K562 (cell line): ENCODE results near the gene NPM3. TPM values are rescaled to one million over a fixed set of nuclear protein-coding genes. Genes with fewer than 3 reads are reported as not detected.
A peak's percentile ranks its signal among the peaks of the same experiment; 100 is the strongest.

Experiments
- ATAC-seq: fragments of 200-7000 bp; cut with Tn5 transposase; 3 replicates; pipeline ENCODE4 v1.9.1; 2020; ENCODE audit warnings: moderate library complexity
- BruUV-seq: library from RNA; stranded (reverse); fragments of 400-500 nt; replicated peaks from 2 replicates; lab custom pipeline; 2021; lab: Mats Ljungman, UMichigan
- CTCF ChIA-PET: fragments of 300-600 bp; formaldehyde crosslinking; extraction: SDS; loops from one replicate; lab custom pipeline; 2021; ENCODE audit warnings: low intra/inter-chr PET ratio; lab: Yijun Ruan, JAX
- POLR2A ChIA-PET: fragments of 300-600, 350-650 bp; sonication (Branson Sonifier 250); formaldehyde crosslinking; extraction: SDS; loops from one replicate; lab custom pipeline; 2021; ENCODE audit warnings: antibody characterized with exemption, inconsistent platforms; lab: Yijun Ruan, JAX
- DNase-seq, 4 experiments: peaks; one replicate each; pipeline versions ENCODE4 v3.0.0 to v3.0.0-alpha.2; 2011 to 2018; ENCODE audit warnings: low spot score in 3 of 4, mixed read lengths in 3 of 4; ENCODE audit errors: extremely low read depth in 1 of 4
- FAIRE-seq: peaks from 2 replicates; lab custom pipeline; 2011; peaks lifted over from hg19 to GRCh38; lab: Jason Lieb, UNC
- H2AFZ ChIP-seq: 2 replicates; pipeline ENCODE4 v1.6.0; 2011; ENCODE audit warnings: low read depth, low read length, control low read depth, inconsistent platforms
- H3K27ac ChIP-seq: fragments of 200-600 bp; 3 replicates; pipeline ENCODE4 v1.8.0; 2011; ENCODE audit warnings: low read depth, mild to moderate bottlenecking, control low read depth, inconsistent platforms, low read length, moderate library complexity, mixed read lengths; ENCODE audit errors: extremely low read depth
- H3K27me3 ChIP-seq, 2 experiments: fragments of 300-600 bp in 1 of 2; 2 replicates in 1 of 2; 3 replicates in 1 of 2; pipeline versions ENCODE4 v1.6.0 to v1.8.0; 2011; ENCODE audit warnings: inconsistent platforms in 2 of 2, low read length in 2 of 2, mild to moderate bottlenecking in 1 of 2, mixed read lengths in 1 of 2, moderate library complexity in 1 of 2; ENCODE audit not compliant: control insufficient read depth in 2 of 2, insufficient read depth in 2 of 2
- H3K36me3 ChIP-seq: fragments of 300-600 bp; 3 replicates; pipeline ENCODE4 v1.8.0; 2011; ENCODE audit warnings: mild to moderate bottlenecking, low read length, inconsistent platforms; ENCODE audit not compliant: control insufficient read depth, insufficient read depth
- H3K4me1 ChIP-seq, 2 experiments: fragments of 200-600 bp in 1 of 2; replicated peaks in 1 of 2; 2 replicates in 1 of 2; 3 replicates in 1 of 2; pipeline versions ENCODE4 v1.5.1 to v1.8.0; 2011; ENCODE audit warnings: inconsistent platforms in 2 of 2, low read length in 2 of 2, mild to moderate bottlenecking in 1 of 2, mixed read lengths in 1 of 2, moderate library complexity in 1 of 2; ENCODE audit not compliant: control insufficient read depth in 2 of 2, insufficient read depth in 2 of 2
- H3K4me2 ChIP-seq: 2 replicates; pipeline ENCODE4 v1.6.1; 2011; ENCODE audit warnings: low read length, control low read depth, inconsistent platforms, mixed read lengths; ENCODE audit not compliant: insufficient read depth
- H3K4me3 ChIP-seq: fragments of 200-600 bp; sonication (generic), shearing (Covaris generic); 2 replicates; pipeline ENCODE4 v1.5.1; 2016; ENCODE audit warnings: control low read depth, inconsistent platforms
- H3K79me2 ChIP-seq: fragments of 200-600 bp; 3 replicates; pipeline ENCODE4 v1.8.0; 2011; ENCODE audit warnings: low read length, inconsistent platforms; ENCODE audit not compliant: control insufficient read depth, insufficient read depth
- H3K9ac ChIP-seq, 2 experiments: 2 replicates each; pipeline versions ENCODE4 v1.6.0 to v1.6.1; 2011; ENCODE audit warnings: low read depth in 2 of 2, low read length in 2 of 2, control low read depth in 1 of 2, inconsistent platforms in 1 of 2, mild to moderate bottlenecking in 1 of 2, mixed read lengths in 1 of 2; ENCODE audit not compliant: insufficient read depth in 1 of 2
- H3K9me1 ChIP-seq: one replicate; pipeline ENCODE4 v1.6.0; 2011; ENCODE audit warnings: inconsistent platforms, mild to moderate bottlenecking, low read length, moderate library complexity; ENCODE audit not compliant: control insufficient read depth, insufficient read depth
- H3K9me3 ChIP-seq: replicated peaks from 2 replicates; pipeline ENCODE4 v1.5.1; 2011; ENCODE audit warnings: low read depth, low read length, inconsistent platforms; ENCODE audit not compliant: control insufficient read depth, insufficient read depth
- H4K20me1 ChIP-seq: replicated peaks from 2 replicates; pipeline ENCODE4 v1.6.1; 2011; ENCODE audit warnings: low read length, inconsistent platforms, mixed read lengths; ENCODE audit not compliant: control insufficient read depth, insufficient read depth
- CBFA2T3 ChIP-seq: fragments of 450-650 bp; IDR thresholded peaks from 2 replicates; pipeline ENCODE4 v1.6.1; 2017
- CEBPG ChIP-seq, 3 experiments: fragments of 200-800 bp in 1 of 3; sonication (Bioruptor generic) in 1 of 3; sonication (generic) in 1 of 3; formaldehyde crosslinking in 1 of 3; IDR thresholded peaks in 2 of 3; conservative IDR thresholded peaks in 1 of 3; 2 replicates each; pipeline versions ENCODE4 v1.6.1 to v1.8.0; 2016 to 2022; ENCODE audit warnings: missing compliant biosample characterization in 2 of 3, missing genetic modification characterization in 2 of 3, mild to moderate bottlenecking in 1 of 3, missing genetic modification reagents in 1 of 3
- HDAC2 ChIP-seq: fragments of 450-650 bp; IDR thresholded peaks from 2 replicates; pipeline ENCODE4 v1.6.1; 2016; ENCODE audit warnings: mild to moderate bottlenecking
- HDAC3 ChIP-seq: fragments of 450-650 bp; IDR thresholded peaks from 2 replicates; pipeline ENCODE4 v1.6.1; 2018; ENCODE audit warnings: borderline replicate concordance, mild to moderate bottlenecking, moderate library complexity; ENCODE audit not compliant: partially characterized antibody
- HDAC8 ChIP-seq: fragments of 450-650 bp; IDR thresholded peaks from 2 replicates; pipeline ENCODE4 v1.6.1; 2016; ENCODE audit warnings: mild to moderate bottlenecking, missing genetic modification characterization, moderate library complexity, missing compliant biosample characterization
- KLF6 ChIP-seq: fragments of 250-450 bp; sonication (Bioruptor Pico); IDR thresholded peaks from 2 replicates; pipeline ENCODE4 v1.4.0; 2020; ENCODE audit warnings: mild to moderate bottlenecking, moderate library complexity, borderline replicate concordance
- MYNN ChIP-seq, 2 experiments: sonication (generic); formaldehyde crosslinking in 1 of 2; IDR thresholded peaks; 2 replicates each; pipeline versions ENCODE4 v1.5.0 to v1.6.1; 2016 to 2020; ENCODE audit warnings: antibody characterized with exemption in 1 of 2, missing genetic modification reagents in 1 of 2
- PHF20 ChIP-seq: fragments of 450-650 bp; IDR thresholded peaks from 2 replicates; pipeline ENCODE4 v1.6.1; 2018; ENCODE audit not compliant: partially characterized antibody
- POLR2AphosphoS5 ChIP-seq: IDR thresholded peaks from 2 replicates; pipeline ENCODE4 v1.6.1; 2011; ENCODE audit warnings: mild to moderate bottlenecking, low read depth, low read length, moderate library complexity; ENCODE audit not compliant: control insufficient read depth, insufficient read depth
- POLR3G ChIP-seq: IDR thresholded peaks from 2 replicates; pipeline ENCODE4 v1.6.1; 2011; ENCODE audit not compliant: insufficient read length, insufficient replicate concordance; ENCODE audit errors: extremely low read depth
- PTTG1 ChIP-seq: fragments of 450-650 bp; IDR thresholded peaks from 2 replicates; pipeline ENCODE4 v1.6.1; 2016; ENCODE audit warnings: low read depth, mild to moderate bottlenecking, missing genetic modification characterization, missing compliant biosample characterization
- SLC30A9 ChIP-seq: fragments of 250-450 bp; sonication (Bioruptor Pico); IDR thresholded peaks from 2 replicates; pipeline ENCODE4 v1.8.0; 2022; ENCODE audit warnings: mild to moderate bottlenecking, moderate library complexity
- SRSF9 ChIP-seq: fragments of 200-400 bp; formaldehyde crosslinking; IDR thresholded peaks from 2 replicates; pipeline ENCODE4 v1.6.1; 2017; ENCODE audit warnings: low read depth, low read length, borderline replicate concordance
- TARDBP ChIP-seq: fragments of 450-650 bp; IDR thresholded peaks from 2 replicates; pipeline ENCODE4 v1.6.1; 2016
- TBL1XR1 ChIP-seq, 2 experiments: IDR thresholded peaks; 2 replicates each; pipeline ENCODE4 v1.6.1; 2012; ENCODE audit warnings: improper control_type of control experiment in 2 of 2, low read length in 2 of 2, mild to moderate bottlenecking in 1 of 2
- YBX1 ChIP-seq: fragments of 450-650 bp; IDR thresholded peaks from 2 replicates; pipeline ENCODE4 v1.7.1; 2016; ENCODE audit warnings: mild to moderate bottlenecking
- ZNF175 ChIP-seq: fragments of 200-800 bp; sonication (Bioruptor generic); IDR thresholded peaks from 2 replicates; pipeline ENCODE4 v1.6.1; 2016; ENCODE audit warnings: low read depth, mild to moderate bottlenecking, missing genetic modification characterization, missing compliant biosample characterization
- ZNF217 ChIP-seq: sonication (generic); formaldehyde crosslinking; IDR thresholded peaks from 2 replicates; pipeline ENCODE4 v1.8.0; 2022; ENCODE audit warnings: mild to moderate bottlenecking, missing genetic modification reagents
- ZNF408 ChIP-seq: fragments of 250-450 bp; sonication (Bioruptor Pico); IDR thresholded peaks from 2 replicates; pipeline ENCODE4 v1.4.0; 2020; ENCODE audit warnings: low read depth, mild to moderate bottlenecking, moderate library complexity
- ZZZ3 ChIP-seq: fragments of 450-650 bp; IDR thresholded peaks from 2 replicates; pipeline ENCODE4 v1.6.1; 2016; ENCODE audit warnings: antibody characterized with exemption, mild to moderate bottlenecking, moderate library complexity
- WGBS: fragments of 100-300 bp; shearing (Covaris generic); methylation state at CpG from one replicate; pipeline ENCODE4 v1.1.6; 2016; ENCODE audit warnings: low coverage, mixed read lengths; ENCODE audit not compliant: insufficient coverage; ENCODE audit errors: missing lambda C conversion rate; 5-methylcytosine and 5-hydroxymethylcytosine counted together
- in situ Hi-C: fragments of 300-500 bp; cut with MboI; formaldehyde crosslinking; loops from 4 replicates; pipeline ENCODE4 v1.15.0; 2018; ENCODE audit warnings: inconsistent platforms, mixed read lengths
- intact Hi-C: fragments of 100-400 bp; cut with micrococcal nuclease; formaldehyde crosslinking; loops from 2 replicates; pipeline ENCODE4 v1.14.2; 2022
- polyA plus RNA-seq, 8 experiments: library from polyadenylated mRNA; depleted of rRNA in 4 of 8; stranded (reverse) in 5 of 8; unstranded in 3 of 8; fragments of >200 nt; fragmentation: Nextera tagmentation in 2 of 8; fragmentation: Illumina TruSeq in 1 of 8; extraction: Ambion mirVana in 2 of 8; extraction: Trizol in 1 of 8; gene quantifications; 2 replicates each; pipeline versions ENCODE4 v1.2.1 to v1.2.3, GENCODE V29; 2011 to 2014; ENCODE audit warnings: inconsistent platforms in 1 of 8, missing spikeins in 1 of 8
- total RNA-seq, 7 experiments: library from RNA; depleted of rRNA in 6 of 7; stranded (reverse); fragments of >200 nt in 6 of 7; fragmentation: Illumina TruSeq in 2 of 7; extraction: Trizol in 2 of 7; gene quantifications; 2 replicates each; pipeline versions ENCODE4 v1.2.1 to v1.2.3, GENCODE V29; 2011 to 2021; ENCODE audit warnings: low replicate concordance in 1 of 7
- TF ChIP-seq, protein P1 (sequence below): IDR thresholded peaks from 3 replicates; pipeline ENCODE4 v1.6.1; 2011; ENCODE audit warnings: borderline replicate concordance, mild to moderate bottlenecking, moderate library complexity; ENCODE audit not compliant: insufficient read length; ENCODE audit errors: extremely low read depth

The NPM3 gene
- total and polyA plus RNA-seq, 9 of the 15 experiments (the other 6 are each of a cell fraction or from before 2014, with no cell fraction given), result 15.2 to 239 (median 114) TPM

DNA sequence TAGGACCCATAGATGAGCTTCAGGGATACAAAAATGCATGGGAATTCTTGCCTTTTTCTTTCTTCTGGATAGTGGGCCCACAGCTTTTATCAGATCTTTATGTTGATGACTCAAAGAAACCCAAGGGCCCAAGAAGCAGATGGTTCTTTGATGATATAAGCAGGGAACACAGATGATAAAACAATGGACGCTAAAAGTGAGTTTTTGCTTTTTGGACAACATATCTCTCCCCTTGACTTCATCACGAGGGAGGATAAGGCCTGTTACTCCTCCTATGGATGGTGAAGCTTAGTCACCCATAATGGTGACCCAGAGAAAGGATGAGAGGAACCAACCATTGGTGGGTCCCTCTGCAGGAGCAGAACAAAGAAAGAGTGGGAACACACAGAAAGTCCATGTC is 41.5 kb upstream of the NPM3 start:
- no peaks in the 10 kb centered on the region for H3K9me3 ChIP-seq
- ATAC-seq (peak; percentile 61), FAIRE-seq (peak; percentile 88), DNase-seq (peak; percentile 20 to 80 (median 46))
- peak overlapping the region; percentile 57 for H3K4me2 ChIP-seq
- H3K9ac ChIP-seq, result peak overlapping the region in 1 of 2 experiments; percentile 8; a peak in 1 of 4 replicates
- ChIA-PET POLR2A (interaction anchor here (1.3 kb wide), 1 partner anchor 16 kb away, joined by 3 read pairs; no protein-coding TSS in a partner anchor), CTCF (no interaction called here)
- in situ Hi-C loops, result loop anchor here (25.0 kb wide), 4 partner anchors 538 to 788 kb away; partner anchors contain the start of genes ACTR1A, CUEDC2 and SUFU
- 0% methylated on average over 2 of the region's 2 CpGs for WGBS
- H3K4me1 ChIP-seq, result peaks cover 31 to 42% of the 10 kb centered on the region in 2 experiments; a peak in 4 of 5 replicates
- no peak overlapping the region for H3K4me3 ChIP-seq
- no peaks in the 10 kb centered on the region for H3K27me3 ChIP-seq
- 0 out of 2 replicates have a peak, but pooled peaks cover under 1% of the 10 kb centered on the region for H4K20me1 ChIP-seq
- no TSS peak for BruUV-seq
- peaks cover 3% of the 10 kb centered on the region for H3K9me1 ChIP-seq
- peak overlapping the region; percentile 56 for H3K27ac ChIP-seq
- intact Hi-C loops, result no loop called here
- H3K79me2 ChIP-seq, result peaks cover 26% of the 10 kb centered on the region
- H3K36me3 ChIP-seq, result peaks cover 33% of the 10 kb centered on the region; the same call in 2 of the 3 replicates
- no peak overlapping the region for H2AFZ ChIP-seq
- TF ChIP-seq ZNF408 (CRISPR knock-in tag) (no peak), ZZZ3 (no peak), POLR3G (no peak), ZNF217 (CRISPR knock-in tag) (no peak), CEBPG (CRISPR knock-in tag; IDR thresholded peaks at IDR 0.05) (no peak), CEBPG (tag; conservative IDR thresholded peaks at IDR 0.05 in 1 of 2, IDR thresholded peaks at IDR 0.05 in 1 of 2) (no peak), ZNF175 (CRISPR knock-in tag) (no peak), YBX1 (no peak), HDAC8 (tag) (no peak), KLF6 (CRISPR knock-in tag) (no peak), HDAC2 (no peak), POLR2AphosphoS5 (peak; percentile 61; the same call in 1 of the 2 replicates), PTTG1 (tag) (no peak), CBFA2T3 (peak; percentile 91), SLC30A9 (no peak), TBL1XR1 (IDR thresholded peaks at IDR 0.05; ENCODE audit: low read length in 2 of 2) (peak in 1 of 2 experiments; percentile 48; a peak in 1 of 4 replicates), MYNN (IDR thresholded peaks at IDR 0.05) (0 out of 2 replicates have a peak, but pooled peaks have one; percentile 46), MYNN (CRISPR knock-in tag; IDR thresholded peaks at IDR 0.05) (no peak), PHF20 (no peak), TARDBP (no peak), SRSF9 (no peak), HDAC3 (no peak)
- TF ChIP-seq, protein P1, sequence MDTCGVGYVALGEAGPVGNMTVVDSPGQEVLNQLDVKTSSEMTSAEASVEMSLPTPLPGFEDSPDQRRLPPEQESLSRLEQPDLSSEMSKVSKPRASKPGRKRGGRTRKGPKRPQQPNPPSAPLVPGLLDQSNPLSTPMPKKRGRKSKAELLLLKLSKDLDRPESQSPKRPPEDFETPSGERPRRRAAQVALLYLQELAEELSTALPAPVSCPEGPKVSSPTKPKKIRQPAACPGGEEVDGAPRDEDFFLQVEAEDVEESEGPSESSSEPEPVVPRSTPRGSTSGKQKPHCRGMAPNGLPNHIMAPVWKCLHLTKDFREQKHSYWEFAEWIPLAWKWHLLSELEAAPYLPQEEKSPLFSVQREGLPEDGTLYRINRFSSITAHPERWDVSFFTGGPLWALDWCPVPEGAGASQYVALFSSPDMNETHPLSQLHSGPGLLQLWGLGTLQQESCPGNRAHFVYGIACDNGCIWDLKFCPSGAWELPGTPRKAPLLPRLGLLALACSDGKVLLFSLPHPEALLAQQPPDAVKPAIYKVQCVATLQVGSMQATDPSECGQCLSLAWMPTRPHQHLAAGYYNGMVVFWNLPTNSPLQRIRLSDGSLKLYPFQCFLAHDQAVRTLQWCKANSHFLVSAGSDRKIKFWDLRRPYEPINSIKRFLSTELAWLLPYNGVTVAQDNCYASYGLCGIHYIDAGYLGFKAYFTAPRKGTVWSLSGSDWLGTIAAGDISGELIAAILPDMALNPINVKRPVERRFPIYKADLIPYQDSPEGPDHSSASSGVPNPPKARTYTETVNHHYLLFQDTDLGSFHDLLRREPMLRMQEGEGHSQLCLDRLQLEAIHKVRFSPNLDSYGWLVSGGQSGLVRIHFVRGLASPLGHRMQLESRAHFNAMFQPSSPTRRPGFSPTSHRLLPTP, result no peak
